Measurements from ENCODE around the gene GALNT13. TPM values are rescaled to one million over a fixed set of nuclear protein-coding genes. Genes with fewer than 3 reads are reported as not detected.

GALNT13 gene
- total RNA-seq, 2 donors from 2014 or later: 6.0 to 9.8 TPM

- no peak for TF ChIP-seq CTCF (conservative IDR thresholded peaks at IDR 0.05)
These were observed 74.3 kb downstream of the GALNT13 start for GRCh38 chr2:153946036-153946435.

GRCh38 chr2:153953761-153954160 lies 82.0 kb downstream of the GALNT13 start:
- Histone ChIP-seq H3K4me3 (ENCODE audit: low read length) (no peak overlapping the region), H3K36me3 (ENCODE audit: control insufficient read depth, insufficient read depth, low read length) (no peaks in the 10 kb centered on the region), H3K27ac (ENCODE audit: low read depth, low read length) (no peak overlapping the region), H3K9ac (ENCODE audit: extremely low read depth, low read length, poor library complexity, severe bottlenecking) (no peak overlapping the region), H3K9me3 (ENCODE audit: control insufficient read depth, low read length) (no peaks in the 10 kb centered on the region), H3K27me3 (ENCODE audit: control insufficient read depth, insufficient read depth, low read length, poor library complexity, severe bottlenecking) (no peaks in the 10 kb centered on the region), H3K4me1 (ENCODE audit: control insufficient read depth, insufficient read depth, low read length) (no peaks in the 10 kb centered on the region)
- H3K4me3 Mint-ChIP-seq: no peak overlapping the region
- H3K9me3 Mint-ChIP-seq: no peaks in the 10 kb centered on the region
- peaks cover 4% of the 10 kb centered on the region for H3K4me1 Mint-ChIP-seq
- DNase-seq: no peak
- no peaks in the 10 kb centered on the region for H3K36me3 Mint-ChIP-seq (ENCODE audit: low read depth)
- H3K27ac Mint-ChIP-seq: no peak overlapping the region
- TF ChIP-seq CTCF (conservative IDR thresholded peaks at IDR 0.05): no peak
- no peaks in the 10 kb centered on the region for H3K27me3 Mint-ChIP-seq (ENCODE audit: insufficient read depth)

More at GRCh38 chr2:153946036-153946435, 74.3 kb downstream of the GALNT13 start:
- Histone ChIP-seq H3K9me3 (ENCODE audit: control insufficient read depth, low read length) (no peaks in the 10 kb centered on the region), H3K9ac (ENCODE audit: extremely low read depth, low read length, poor library complexity, severe bottlenecking) (no peak overlapping the region), H3K27me3 (ENCODE audit: control insufficient read depth, insufficient read depth, low read length, poor library complexity, severe bottlenecking) (no peaks in the 10 kb centered on the region), H3K4me3 (ENCODE audit: low read length) (no peak overlapping the region), H3K4me1 (ENCODE audit: control insufficient read depth, insufficient read depth, low read length) (no peaks in the 10 kb centered on the region), H3K27ac (ENCODE audit: low read depth, low read length) (no peak overlapping the region), H3K36me3 (ENCODE audit: control insufficient read depth, insufficient read depth, low read length) (no peaks in the 10 kb centered on the region)
- Mint-ChIP-seq H3K9me3 (no peaks in the 10 kb centered on the region), H3K27ac (no peak overlapping the region), H3K27me3 (ENCODE audit: insufficient read depth) (no peaks in the 10 kb centered on the region), H3K36me3 (ENCODE audit: low read depth) (no peaks in the 10 kb centered on the region), H3K4me3 (no peak overlapping the region), H3K4me1 (no peaks in the 10 kb centered on the region)
- no peak for DNase-seq

- Histone ChIP-seq H3K36me3 (ENCODE audit: control insufficient read depth, insufficient read depth, low read length) (no peaks in the 10 kb centered on the region), H3K9ac (ENCODE audit: extremely low read depth, low read length, poor library complexity, severe bottlenecking) (no peak overlapping the region), H3K4me3 (ENCODE audit: low read length) (no peak overlapping the region), H3K27me3 (ENCODE audit: control insufficient read depth, insufficient read depth, low read length, poor library complexity, severe bottlenecking) (no peaks in the 10 kb centered on the region), H3K27ac (ENCODE audit: low read depth, low read length) (no peak overlapping the region), H3K9me3 (ENCODE audit: control insufficient read depth, low read length) (no peaks in the 10 kb centered on the region), H3K4me1 (ENCODE audit: control insufficient read depth, insufficient read depth, low read length) (no peaks in the 10 kb centered on the region)
- Mint-ChIP-seq H3K4me3 (no peak overlapping the region), H3K9me3 (peaks cover 11% of the 10 kb centered on the region), H3K27ac (no peak overlapping the region), H3K27me3 (ENCODE audit: insufficient read depth) (no peaks in the 10 kb centered on the region), H3K36me3 (ENCODE audit: low read depth) (peaks cover 8% of the 10 kb centered on the region), H3K4me1 (peaks cover 2% of the 10 kb centered on the region)
- 100% methylated on average over 1 of the region's 1 CpG; no CpG with 5 or more reads in 1 of the 2 experiments for WGBS, 2 experiments (ENCODE audit: insufficient coverage in 1 of 2, insufficient read length in 1 of 2)
- no peak for DNase-seq
- no peak for TF ChIP-seq CTCF (conservative IDR thresholded peaks at IDR 0.05)
These were observed 91.5 kb downstream of the GALNT13 start for GRCh38 chr2:153963256-153963655.
